ENCODE measurements around the gene MACC1. TPM values are rescaled to one million over a fixed set of nuclear protein-coding genes. Genes with fewer than 3 reads are reported as not detected.

MACC1 gene
- total and polyA plus RNA-seq, 9 of the 15 experiments (the other 6 are each of a cell fraction or from before 2014, with no cell fraction given) = 5.9 to 30.2 (median 10.4) TPM

DNA sequence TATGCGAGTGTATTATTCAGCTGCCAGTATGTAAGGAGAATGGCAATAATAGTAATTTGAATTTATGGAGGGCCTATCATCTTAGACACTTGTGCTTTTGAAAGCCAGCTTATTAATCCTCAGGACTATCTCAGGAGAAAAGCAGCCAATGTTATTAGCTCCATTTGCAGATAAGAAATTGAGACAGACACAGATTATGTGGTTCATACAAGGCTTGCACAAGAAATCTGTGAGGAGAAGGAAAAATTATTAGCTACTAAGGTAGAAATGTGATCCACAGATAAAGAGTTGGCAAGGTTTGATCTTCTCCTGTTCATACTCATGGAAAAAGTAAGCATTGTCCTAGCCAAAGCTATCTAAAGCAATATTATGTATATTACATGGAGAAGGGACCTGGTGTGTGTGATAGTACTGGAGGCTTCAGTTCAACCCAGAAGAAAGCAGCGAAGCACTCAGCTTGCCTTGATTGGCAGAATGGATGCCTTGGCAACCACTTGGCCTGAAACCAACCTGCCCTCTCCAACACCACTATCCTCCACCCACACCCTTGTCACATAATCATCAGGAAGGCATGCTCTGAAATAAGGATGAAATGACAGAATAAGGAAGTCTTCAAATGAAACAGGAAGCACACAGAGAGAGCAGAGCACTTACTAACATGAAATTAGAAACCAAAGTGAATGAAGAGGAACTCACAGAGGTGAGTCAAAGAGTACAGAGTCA is 18.0 kb downstream of the MACC1 start (continued):
- TF ChIP-seq ERF (CRISPR knock-in tag; IDR thresholded peaks at IDR 0.05) = no peak
- TF ChIP-seq DPF2 (IDR thresholded peaks at IDR 0.05) = peak; percentile 51; the same call in 1 of the 2 replicates
- no peak for TF ChIP-seq RBM22 (IDR thresholded peaks at IDR 0.05; ENCODE audit: low read depth, low read length, poor library complexity, severe bottlenecking)
- TF ChIP-seq TCF15 (CRISPR knock-in tag; IDR thresholded peaks at IDR 0.05) = no peak
- TF ChIP-seq SMAD3 (CRISPR knock-in tag; conservative IDR thresholded peaks at IDR 0.05) = no peak
- no peak for TF ChIP-seq MTA1 (IDR thresholded peaks at IDR 0.05; ENCODE audit: borderline replicate concordance)
- no peak for TF ChIP-seq RAD51 (IDR thresholded peaks at IDR 0.05; ENCODE audit: borderline replicate concordance, low read depth)
- TF ChIP-seq HNRNPL (IDR thresholded peaks at IDR 0.05; ENCODE audit: low read depth, low read length) = no peak
- TF ChIP-seq HNRNPLL (IDR thresholded peaks at IDR 0.05; ENCODE audit: low read depth, low read length, poor library complexity, severe bottlenecking) = no peak
- no peak for TF ChIP-seq SUPT5H (IDR thresholded peaks at IDR 0.05)
- TF ChIP-seq HDAC6 (IDR thresholded peaks at IDR 0.05; ENCODE audit: low read depth, low read length) = no peak
- TF ChIP-seq ZNF449 (CRISPR knock-in tag; IDR thresholded peaks at IDR 0.05) = no peak
- TF ChIP-seq EGR1 (conservative IDR thresholded peaks at IDR 0.05) = peak; percentile 83
- TF ChIP-seq FOXK1 (CRISPR knock-in tag; IDR thresholded peaks at IDR 0.05; ENCODE audit: borderline replicate concordance) = no peak
- no peak for TF ChIP-seq ZNF274 (IDR thresholded peaks at IDR 0.05; ENCODE audit: borderline replicate concordance, low read depth, low read length)
- TF ChIP-seq NFYB (IDR thresholded peaks at IDR 0.05; ENCODE audit: extremely low read depth, insufficient read length) = peak; percentile 74
- no peak for TF ChIP-seq ARID4B (CRISPR knock-in tag; IDR thresholded peaks at IDR 0.05)
- TF ChIP-seq, protein P1, sequence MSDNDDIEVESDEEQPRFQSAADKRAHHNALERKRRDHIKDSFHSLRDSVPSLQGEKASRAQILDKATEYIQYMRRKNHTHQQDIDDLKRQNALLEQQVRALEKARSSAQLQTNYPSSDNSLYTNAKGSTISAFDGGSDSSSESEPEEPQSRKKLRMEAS (CRISPR knock-in tag; IDR thresholded peaks at IDR 0.05) = no peak
- TF ChIP-seq ATF7 (IDR thresholded peaks at IDR 0.05) = 0 out of 2 replicates have a peak, but pooled peaks have one; percentile 23
- TF ChIP-seq EWSR1 (IDR thresholded peaks at IDR 0.05; ENCODE audit: borderline replicate concordance, low read depth, partially characterized antibody) = no peak
- TF ChIP-seq TAL1 (IDR thresholded peaks at IDR 0.05) = no peak
